GM04504 (cell line): ENCODE data around the gene KIAA1549.

Source experiments
- DNase-seq: peaks from one replicate; pipeline ENCODE4 v3.0.0-alpha.2; 2012; ENCODE audit warnings: low read depth

KIAA1549 gene

DNA sequence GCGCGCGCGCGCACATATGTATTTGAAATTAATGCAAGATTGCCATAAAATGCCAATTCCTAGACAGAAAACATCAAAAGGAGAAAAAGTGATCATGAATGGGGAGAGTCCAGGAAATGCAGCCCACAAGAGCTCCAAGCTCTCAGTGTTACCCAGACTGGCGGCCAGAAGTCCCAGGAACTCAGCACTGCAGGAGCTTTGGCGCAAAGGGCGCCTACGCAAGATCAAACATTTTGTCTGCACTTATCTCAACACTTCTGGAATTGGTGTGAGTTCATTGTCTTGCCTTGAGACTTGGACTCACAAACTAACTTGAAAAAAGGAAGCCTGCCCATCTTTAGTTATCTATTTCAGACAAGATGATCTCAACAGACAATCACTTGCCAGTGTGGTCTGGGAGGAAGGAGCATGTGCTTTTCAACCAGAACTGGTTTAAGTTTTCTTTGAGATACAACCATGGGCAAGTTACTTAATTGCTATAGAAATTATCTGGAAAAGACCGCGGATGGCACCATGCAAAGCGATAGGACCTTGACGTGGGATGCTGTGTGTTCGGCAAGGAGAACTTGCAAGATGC, 77.2 kb downstream of the KIAA1549 start:
- DNase-seq = no peak

- no peak for DNase-seq
These were observed 77.9 kb downstream of the KIAA1549 start for GRCh38 chr7:138903186-138903820.

DNA sequence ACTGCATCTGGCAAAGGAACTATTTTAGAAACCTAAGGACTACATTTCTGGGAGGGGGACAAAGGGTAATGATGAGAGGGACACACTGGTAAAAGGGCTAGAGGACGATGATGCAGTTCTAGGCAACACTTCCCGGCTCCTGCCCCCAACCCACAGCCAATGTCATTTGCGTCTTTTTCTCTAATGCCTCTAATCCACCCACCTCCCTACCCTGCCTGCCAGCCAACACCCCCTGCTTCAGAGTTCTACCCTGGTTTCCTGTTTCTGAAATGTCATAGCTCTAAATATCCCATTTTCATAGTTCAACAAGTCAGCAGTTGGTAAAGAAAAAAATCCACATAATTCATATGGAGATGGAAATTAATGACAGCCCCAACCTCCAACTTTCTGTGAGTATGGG, 79.0 kb downstream of the KIAA1549 start:
- DNase-seq = no peak

DNA sequence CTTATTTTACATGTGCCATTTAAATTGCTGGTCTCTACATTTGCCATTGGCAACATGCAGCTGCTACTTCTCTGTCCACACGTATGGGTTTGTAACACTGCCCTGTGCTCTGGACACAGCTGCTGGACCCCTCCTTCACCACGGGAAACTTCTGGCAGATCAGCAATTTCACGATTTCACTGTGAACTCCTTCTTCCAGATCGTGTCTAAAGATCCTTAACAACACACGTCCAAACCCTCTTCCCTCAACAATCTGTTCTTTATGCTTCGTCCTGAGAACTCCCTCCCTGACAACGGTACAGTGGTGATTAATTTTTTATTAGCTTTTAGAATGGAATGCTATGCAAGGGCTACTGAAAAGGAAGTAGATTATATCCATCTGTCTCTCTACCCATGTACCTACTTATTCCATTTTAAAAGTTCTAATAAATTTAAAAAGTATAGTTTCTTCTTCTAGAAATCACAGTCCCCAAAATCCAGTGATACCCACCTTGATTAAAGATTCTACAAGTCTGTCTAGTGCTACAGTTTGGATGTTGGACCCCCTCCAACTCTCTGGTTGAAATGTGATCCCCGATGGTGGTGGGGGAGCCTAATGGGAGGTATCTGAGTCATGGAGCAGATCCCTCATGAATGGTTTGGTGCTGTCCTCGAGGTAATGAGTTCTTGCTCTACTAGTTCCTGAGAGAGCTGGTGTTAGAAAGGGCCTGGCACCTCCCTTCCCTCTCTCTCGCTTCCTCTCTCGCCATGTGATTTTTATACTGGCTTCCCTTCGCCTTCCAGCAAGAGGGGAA, 81.0 kb downstream of the KIAA1549 start:
- no peak for DNase-seq

DNA sequence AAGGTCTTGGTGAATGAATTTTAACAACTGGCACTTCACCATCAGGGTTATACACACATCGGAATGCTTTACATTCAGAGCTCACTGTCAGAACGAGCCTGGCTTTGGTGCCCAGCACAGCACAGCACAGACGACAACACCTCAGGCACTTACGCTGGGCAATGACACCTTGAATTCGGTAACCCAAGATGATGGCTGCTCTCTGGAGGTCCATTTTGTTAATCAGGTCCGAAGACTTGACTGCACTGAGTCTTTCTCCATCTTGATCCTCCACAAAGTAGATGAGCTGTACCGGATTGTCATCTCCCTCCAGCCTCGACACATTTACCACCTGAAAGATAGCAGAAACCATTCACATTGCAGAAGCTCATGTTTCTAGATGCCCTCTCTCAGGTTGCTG, 82.4 kb downstream of the KIAA1549 start:
- no peak for DNase-seq

DNA sequence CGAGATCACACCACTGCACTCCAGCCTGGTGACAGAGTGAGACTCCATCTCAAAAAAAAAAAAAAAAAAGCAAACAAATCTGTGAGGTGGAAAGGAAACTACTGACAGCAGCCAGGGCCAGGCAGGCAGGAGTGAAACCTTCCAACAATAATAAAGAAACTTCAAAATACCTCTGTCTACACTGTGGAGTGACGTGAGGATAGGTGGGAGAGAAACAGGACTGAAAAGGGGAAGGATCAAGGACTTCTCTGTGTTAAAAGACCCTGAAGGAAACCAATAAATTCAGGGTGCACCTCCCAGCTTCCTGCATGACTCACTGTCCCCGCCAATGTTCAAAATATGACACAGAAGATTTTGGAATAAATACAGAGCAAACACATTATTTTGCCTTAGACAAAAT, 82.9 kb downstream of the KIAA1549 start:
- no peak for DNase-seq

DNA sequence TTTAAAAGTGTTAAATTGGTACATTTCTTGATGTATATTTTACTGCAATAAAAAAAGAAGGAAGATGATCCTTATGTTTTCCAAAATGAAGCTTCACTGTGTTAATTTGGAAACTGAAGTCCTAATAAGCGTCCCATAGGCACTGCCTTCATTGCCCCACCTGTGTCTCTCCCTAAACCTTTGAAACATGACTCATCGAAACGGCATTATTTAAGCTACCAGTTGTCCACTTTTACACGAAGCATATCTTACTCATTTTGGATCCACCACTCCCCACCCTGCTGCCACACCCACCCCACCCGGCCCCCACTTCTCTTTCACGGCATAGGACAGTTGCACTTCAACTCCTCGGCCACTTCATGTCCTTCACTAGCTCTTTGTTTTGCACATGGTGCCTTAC, 85.5 kb downstream of the KIAA1549 start:
- DNase-seq = no peak

- DNase-seq = no peak
These were observed 87.9 kb downstream of the KIAA1549 start for GRCh38 chr7:138893258-138893657.

GRCh38 chr7:138892812-138893211, 88.4 kb downstream of the KIAA1549 start:
- no peak for DNase-seq

DNA sequence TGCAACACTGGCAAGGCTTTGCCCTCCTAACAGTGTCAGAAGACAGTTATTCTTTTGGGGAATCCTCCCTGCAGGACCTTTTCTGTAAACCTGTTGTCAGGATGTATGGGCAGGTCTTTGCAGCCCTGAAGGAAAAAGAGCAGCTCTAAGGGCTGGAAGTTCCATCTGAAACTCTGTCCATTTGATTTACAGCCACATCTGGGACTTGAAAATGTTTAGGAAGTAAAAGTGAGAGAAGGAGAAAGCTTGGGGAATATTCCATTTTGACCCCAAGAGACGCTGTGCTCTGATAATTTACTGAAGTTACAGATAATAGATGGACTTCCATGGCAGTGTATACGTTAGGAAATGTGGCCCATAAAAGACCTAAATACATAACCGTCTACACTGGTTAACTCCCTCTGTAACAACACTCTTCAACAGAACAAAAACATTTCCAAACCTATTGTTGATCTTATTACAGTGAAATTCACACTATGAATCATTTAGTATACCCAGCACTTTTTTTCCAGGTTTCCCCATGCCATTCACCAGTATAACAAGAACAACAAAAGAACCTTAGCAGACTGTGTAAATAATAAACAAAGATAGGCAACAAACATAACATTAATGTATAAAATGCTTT, 89.1 kb downstream of the KIAA1549 start:
- DNase-seq = no peak

GRCh38 chr7:138891446-138891810, 89.8 kb downstream of the KIAA1549 start:
- DNase-seq = peak; percentile 62

DNA sequence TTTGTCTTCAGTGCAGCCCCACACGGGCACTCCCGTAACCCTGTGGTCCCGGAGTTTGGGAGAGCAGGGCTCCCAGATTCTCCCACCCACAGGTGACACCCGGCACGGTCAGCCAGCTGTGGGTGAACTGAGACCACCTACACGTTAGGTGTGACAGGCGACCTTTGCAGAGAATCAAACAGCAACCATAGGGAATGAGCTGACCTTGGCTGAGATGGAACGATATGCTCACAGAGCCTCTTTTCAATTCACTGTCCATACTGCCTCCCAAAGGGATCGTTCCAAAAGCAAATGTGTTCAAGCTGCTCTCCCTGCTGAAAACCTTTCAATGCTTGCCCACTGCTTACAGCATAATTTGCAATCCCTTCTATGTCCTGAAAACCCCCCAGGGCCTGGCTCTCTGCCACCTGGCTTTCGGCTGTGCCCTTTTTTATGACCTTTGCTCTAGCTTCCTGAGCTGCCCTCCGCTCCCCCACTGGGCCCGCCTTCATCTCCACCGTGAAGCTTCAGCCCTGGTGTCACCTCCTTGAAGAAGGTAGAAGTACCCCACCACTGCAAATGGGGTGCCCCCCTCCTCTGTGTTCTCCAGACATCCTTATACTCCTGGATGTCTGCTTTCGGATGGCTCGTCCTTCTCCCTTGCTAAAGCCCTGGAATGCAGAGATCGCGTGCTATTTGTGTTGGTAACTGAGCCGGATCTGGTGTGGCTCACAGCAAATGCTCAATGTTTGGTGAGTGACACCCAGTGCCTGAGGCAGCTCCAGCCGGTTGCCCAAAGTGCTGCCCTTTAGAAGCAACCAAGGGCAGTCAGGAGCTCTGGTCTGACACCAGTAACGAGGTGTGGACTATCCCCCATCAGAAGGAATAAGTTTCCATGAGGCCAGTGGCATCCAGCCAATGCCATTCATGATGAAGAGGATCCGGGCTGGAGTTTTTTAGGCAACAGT, 90.4 kb downstream of the KIAA1549 start:
- DNase-seq = peak; percentile 76

- DNase-seq = no peak
These were observed 91.3 kb downstream of the KIAA1549 start for GRCh38 chr7:138889582-138890498.

DNA sequence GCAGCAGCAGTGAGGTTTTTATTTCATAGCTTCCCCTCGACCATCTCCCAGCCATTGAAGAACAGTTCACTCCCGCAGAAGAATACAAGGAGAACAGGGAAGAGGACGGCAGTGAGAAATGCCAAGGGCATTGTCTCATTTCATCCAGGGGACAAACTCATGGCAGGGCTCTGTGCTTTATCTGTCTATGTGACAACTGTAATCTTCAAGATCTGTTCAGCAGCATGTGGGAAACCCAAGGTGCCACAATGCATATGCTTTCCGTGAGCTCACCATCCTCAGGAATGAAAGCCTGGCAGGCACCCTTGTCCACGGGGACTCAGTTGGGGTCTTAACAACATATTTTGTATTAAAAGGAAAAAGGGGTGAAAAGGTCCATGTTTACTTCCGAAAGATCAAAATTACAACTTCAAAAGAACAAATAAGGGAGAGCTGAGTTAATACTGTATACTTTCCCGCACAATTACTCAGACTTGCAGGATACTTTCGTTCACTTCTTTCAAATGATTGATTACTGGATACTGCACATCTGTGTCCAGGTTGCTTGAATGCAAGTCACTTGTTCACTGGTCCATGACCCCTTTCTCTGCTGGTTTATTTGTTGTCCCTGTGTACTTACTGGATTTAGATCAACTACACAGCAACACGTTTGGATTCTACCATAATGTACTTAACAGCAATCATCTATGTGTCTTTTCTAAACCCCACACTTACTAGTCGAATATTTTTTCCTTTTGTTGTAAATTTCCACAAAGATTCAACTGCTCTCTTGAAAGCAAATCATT, 93.1 kb downstream of the KIAA1549 start:
- no peak for DNase-seq

DNA sequence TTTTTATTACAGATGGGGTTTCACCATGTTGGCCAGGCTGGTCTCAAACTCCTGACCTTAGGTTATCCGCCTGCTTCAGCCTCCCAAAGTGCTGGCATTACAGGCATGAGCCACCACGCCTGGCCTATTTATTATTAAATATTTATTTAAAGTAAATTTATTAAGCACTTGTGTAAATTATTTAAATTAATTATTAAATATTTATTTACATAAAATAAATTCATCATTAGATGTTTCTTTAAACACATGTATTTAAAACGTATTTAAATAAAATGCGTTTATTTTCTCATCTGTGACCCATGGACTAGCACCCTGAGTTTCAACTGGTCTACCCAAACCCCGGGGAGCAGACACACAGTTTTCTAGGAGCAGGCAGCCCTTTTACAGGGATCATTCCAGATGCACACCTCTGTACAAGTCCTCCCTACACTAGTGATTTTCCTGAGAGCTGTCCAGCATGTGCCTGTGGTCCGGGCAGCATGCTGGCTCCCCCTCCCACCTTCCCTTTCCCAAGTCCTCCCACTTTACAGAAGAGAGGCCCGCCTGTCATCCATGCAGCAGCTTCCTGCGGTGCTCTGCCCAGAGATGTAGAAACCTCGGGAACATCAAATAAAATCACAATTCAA, 94.0 kb downstream of the KIAA1549 start:
- DNase-seq = no peak

DNA sequence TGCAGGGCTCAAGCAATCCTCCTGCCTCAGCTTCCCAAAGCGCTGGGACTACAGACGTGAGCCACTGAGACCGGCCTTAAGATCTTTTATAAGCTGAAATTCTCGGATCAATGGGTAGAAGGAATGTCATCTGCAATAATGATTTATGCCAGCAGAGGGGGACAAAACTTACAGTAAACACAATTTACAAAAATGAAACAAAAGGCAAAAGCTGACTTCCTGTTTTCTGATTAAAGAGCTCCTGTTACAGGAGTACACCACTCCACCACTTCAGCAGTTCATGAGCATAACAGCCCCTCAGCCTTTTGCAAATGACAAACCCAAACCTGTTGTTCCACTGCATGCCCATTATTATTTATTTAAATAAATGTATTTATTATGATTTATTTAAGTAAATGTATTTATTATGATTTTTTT, 94.7 kb downstream of the KIAA1549 start:
- DNase-seq = peak; percentile 50

- no peak for DNase-seq
These were observed 95.6 kb downstream of the KIAA1549 start for GRCh38 chr7:138885383-138886147.

DNA sequence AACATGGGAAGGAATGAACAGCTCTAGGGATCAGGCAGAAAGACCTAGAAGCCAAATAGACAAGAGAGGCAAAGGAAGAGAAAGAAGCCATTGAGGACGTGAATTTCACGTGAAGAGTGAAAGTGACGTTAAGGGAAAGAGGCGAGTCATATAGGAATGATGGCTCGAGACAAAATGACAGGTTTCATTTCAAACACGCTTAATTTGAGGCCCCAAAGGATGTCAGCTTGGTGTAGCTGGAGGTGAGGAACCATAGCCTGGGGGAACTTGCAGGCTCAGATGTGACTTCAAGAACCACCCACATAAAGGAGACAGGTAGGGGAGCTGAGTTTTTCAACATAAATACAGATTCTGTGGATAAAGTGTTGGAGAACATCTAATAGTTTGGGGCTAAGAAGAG, 98.9 kb downstream of the KIAA1549 start:
- DNase-seq = no peak
